GM21576 (cell line): Measurements from ENCODE around the gene TTC39C.
A peak's percentile ranks its signal among the peaks of the same experiment; 100 is the strongest.
"Not testable (repeated sequence)": the region's sequence is repeated elsewhere in the genome, so short reads cannot be mapped to it uniquely, and the experiment has no call there.

Experiments used
- ATAC-seq: cut with Tn5 transposase; IDR thresholded peaks from one replicate; pipeline ENCODE4 v1.9.1; 2021; ENCODE audit warnings: mild to moderate bottlenecking, moderate library complexity; ENCODE audit not compliant: unreplicated experiment

Gene TTC39C

GRCh38 chr18:24015639-24016631 is 1.4 kb downstream of the TTC39C start:
- ATAC-seq = no peak

- no peak for ATAC-seq
Observed at GRCh38 chr18:24016643-24017042, 2.1 kb downstream of the TTC39C start.

- no peak for ATAC-seq
Observed at GRCh38 chr18:24018299-24018886, 3.8 kb downstream of the TTC39C start.

GRCh38 chr18:24019641-24020331 is 5.2 kb downstream of the TTC39C start:
- peak; percentile 77 for ATAC-seq

- ATAC-seq = no peak
Observed at GRCh38 chr18:24021505-24021904, 7.0 kb downstream of the TTC39C start.

GRCh38 chr18:24022161-24022560 is 7.6 kb downstream of the TTC39C start:
- no peak for ATAC-seq

- no peak for ATAC-seq
Observed at GRCh38 chr18:24023185-24023814, 8.7 kb downstream of the TTC39C start.

GRCh38 chr18:24024425-24024824 is 9.9 kb downstream of the TTC39C start:
- ATAC-seq = no peak

- ATAC-seq = no peak
Observed at GRCh38 chr18:24026457-24026856, 11.9 kb downstream of the TTC39C start.

GRCh38 chr18:24027156-24027827 is 12.7 kb downstream of the TTC39C start:
- ATAC-seq = no peak

GRCh38 chr18:24028946-24029345 is 14.4 kb downstream of the TTC39C start:
- ATAC-seq = not testable (repeated sequence)

- ATAC-seq = no peak
Observed at GRCh38 chr18:24031318-24031717, 16.8 kb downstream of the TTC39C start.

GRCh38 chr18:24031916-24032315 is 17.4 kb downstream of the TTC39C start:
- peak; percentile 81 for ATAC-seq

- ATAC-seq = no peak
Observed at GRCh38 chr18:24033641-24034412, 19.3 kb downstream of the TTC39C start.

GRCh38 chr18:24035316-24035715 is 20.8 kb downstream of the TTC39C start:
- no peak for ATAC-seq

- no peak for ATAC-seq
Observed at GRCh38 chr18:24039671-24040070, 25.1 kb downstream of the TTC39C start.

- no peak for ATAC-seq
Observed at GRCh38 chr18:24041691-24042090, 27.1 kb downstream of the TTC39C start.

GRCh38 chr18:24043403-24043802 is 28.8 kb downstream of the TTC39C start:
- ATAC-seq = no peak

GRCh38 chr18:24048261-24048660 is 33.7 kb downstream of the TTC39C start:
- ATAC-seq = no peak

GRCh38 chr18:24049142-24049541 is 34.6 kb downstream of the TTC39C start:
- no peak for ATAC-seq
